Liver (tissue), 9 donors: ENCODE data around the gene CREB3L2. TPM values are rescaled to one million over a fixed set of nuclear protein-coding genes. Genes with fewer than 3 reads are reported as not detected.

Experiments used
- DNase-seq: peaks from one replicate; pipeline ENCODE4 v3.0.0-alpha.2; 2017; ENCODE audit warnings: low spot score
- H3K27ac ChIP-seq, 2 donors: one replicate each; pipeline ENCODE4 v1.7.0; 2013; ENCODE audit warnings: inconsistent platforms in 2 of 2, low read length in 2 of 2, control low read depth in 1 of 2, low read depth in 1 of 2, mild to moderate bottlenecking in 1 of 2
- H3K27me3 ChIP-seq, 4 donors: one replicate each; pipeline versions ENCODE4 v1.6.1 to v1.7.0; 2013; ENCODE audit warnings: low read length in 3 of 4, inconsistent platforms in 1 of 4, mild to moderate bottlenecking in 1 of 4, moderate library complexity in 1 of 4; ENCODE audit not compliant: control insufficient read depth in 4 of 4, insufficient read depth in 4 of 4
- H3K36me3 ChIP-seq, 4 donors: one replicate each; pipeline versions ENCODE4 v1.6.1 to v1.7.0; 2013; ENCODE audit warnings: low read length in 3 of 4, mild to moderate bottlenecking in 3 of 4, low read depth in 1 of 4, moderate library complexity in 1 of 4; ENCODE audit not compliant: control insufficient read depth in 4 of 4, insufficient read depth in 3 of 4
- H3K4me1 ChIP-seq, 4 donors: one replicate each; pipeline versions ENCODE4 v1.6.1 to v1.7.0; 2013; ENCODE audit warnings: low read length in 3 of 4, mild to moderate bottlenecking in 3 of 4, moderate library complexity in 1 of 4; ENCODE audit not compliant: control insufficient read depth in 4 of 4, insufficient read depth in 4 of 4
- H3K4me3 ChIP-seq, 3 donors: one replicate each; pipeline versions ENCODE4 v1.6.1 to v1.7.0; 2013; ENCODE audit warnings: low read length in 3 of 3, control low read depth in 1 of 3, low read depth in 1 of 3, mild to moderate bottlenecking in 1 of 3
- H3K9ac ChIP-seq, 2 donors: one replicate each; pipeline ENCODE4 v1.7.0; 2013; ENCODE audit warnings: low read length in 2 of 2, mild to moderate bottlenecking in 2 of 2, moderate library complexity in 2 of 2, control low read depth in 1 of 2, low read depth in 1 of 2
- H3K9me3 ChIP-seq, 4 donors: one replicate each; pipeline versions ENCODE4 v1.6.1 to v1.7.0; 2013; ENCODE audit warnings: low read length in 3 of 4; ENCODE audit not compliant: control insufficient read depth in 4 of 4
- EGR1 ChIP-seq, 2 donors: IDR thresholded peaks; 2 replicates each; pipeline ENCODE4 v1.6.1; 2016 to 2018; ENCODE audit warnings: antibody characterized with exemption in 2 of 2, low read depth in 2 of 2
- FOXA1 ChIP-seq: IDR thresholded peaks from 2 replicates; pipeline ENCODE4 v1.6.1; 2016; ENCODE audit warnings: antibody characterized with exemption
- FOXA2 ChIP-seq: IDR thresholded peaks from 2 replicates; pipeline ENCODE4 v1.6.1; 2016; ENCODE audit warnings: antibody characterized with exemption
- GABPA ChIP-seq, 2 donors: IDR thresholded peaks in 1 of 2; conservative IDR thresholded peaks in 1 of 2; 2 replicates each; pipeline ENCODE4 v1.6.1; 2016; ENCODE audit warnings: antibody characterized with exemption in 2 of 2, mild to moderate bottlenecking in 1 of 2, moderate library complexity in 1 of 2
- HNF4A ChIP-seq, 2 donors: conservative IDR thresholded peaks; 2 replicates each; pipeline ENCODE4 v1.6.1; 2016; ENCODE audit warnings: antibody characterized with exemption in 2 of 2, mild to moderate bottlenecking in 2 of 2
- HNF4G ChIP-seq: IDR thresholded peaks from 2 replicates; pipeline ENCODE4 v1.6.1; 2016; ENCODE audit warnings: antibody characterized with exemption
- JUND ChIP-seq, 2 donors: IDR thresholded peaks; 2 replicates each; pipeline ENCODE4 v1.6.1; 2016; ENCODE audit warnings: antibody characterized with exemption in 2 of 2
- RXRA ChIP-seq, 2 donors: IDR thresholded peaks; 2 replicates each; pipeline ENCODE4 v1.6.1; 2017 to 2018; ENCODE audit warnings: antibody characterized with exemption in 2 of 2, mild to moderate bottlenecking in 1 of 2
- YY1 ChIP-seq: IDR thresholded peaks from 2 replicates; pipeline ENCODE4 v1.6.1; 2016; ENCODE audit warnings: antibody characterized with exemption, mild to moderate bottlenecking
- WGBS: extraction: QIAGEN DNeasy Blood & Tissue Kit; methylation state at CpG from one replicate; pipeline ENCODE4 v1.1.7; 2013; 5-methylcytosine and 5-hydroxymethylcytosine counted together
- polyA plus RNA-seq, 2 donors: library from polyadenylated mRNA; stranded (reverse) in 1 of 2; unstranded in 1 of 2; fragments of 200-250 nt in 1 of 2; fragments of >200 nt in 1 of 2; fragmentation: Nextera tagmentation in 1 of 2; extraction: Ambion mirVana in 1 of 2; gene quantifications; one replicate each; pipeline versions ENCODE4 v1.2.1 to v1.2.3, GENCODE V29; 2013 to 2015
- total RNA-seq, 2 donors: library from RNA; depleted of rRNA; stranded (reverse); fragments of >200 nt; gene quantifications; one replicate each; pipeline ENCODE4 v1.2.3, GENCODE V29; 2014
- TF ChIP-seq, protein P1 (sequence below): IDR thresholded peaks from 2 replicates; pipeline ENCODE4 v1.6.1; 2016; ENCODE audit warnings: antibody characterized with exemption, mild to moderate bottlenecking
- TF ChIP-seq, protein P2 (sequence below): IDR thresholded peaks from 2 replicates; pipeline ENCODE4 v1.6.1; 2016; ENCODE audit warnings: antibody characterized with exemption
- TF ChIP-seq, protein P3 (sequence below): fragments of 150-350 bp; IDR thresholded peaks from 2 replicates; pipeline ENCODE4 v1.5.1; 2017; ENCODE audit warnings: improper control_type of control experiment, low read depth, low read length; ENCODE audit not compliant: missing input control
- TF ChIP-seq, protein P4 (sequence below): IDR thresholded peaks from 2 replicates; pipeline ENCODE4 v1.6.1; 2016; ENCODE audit warnings: antibody characterized with exemption
- TF ChIP-seq, protein P5 (sequence below): IDR thresholded peaks from 2 replicates; pipeline ENCODE4 v1.6.1; 2016; ENCODE audit warnings: antibody characterized with exemption
- donor health status: healthy.
- donor health status: healthy.
- donor health status: healthy.
- donor health status: healthy.
- donor health status: healthy.

Gene CREB3L2
- total and polyA plus RNA-seq, 4 donors: 6.7 to 16.6 (median 9.9) TPM

DNA sequence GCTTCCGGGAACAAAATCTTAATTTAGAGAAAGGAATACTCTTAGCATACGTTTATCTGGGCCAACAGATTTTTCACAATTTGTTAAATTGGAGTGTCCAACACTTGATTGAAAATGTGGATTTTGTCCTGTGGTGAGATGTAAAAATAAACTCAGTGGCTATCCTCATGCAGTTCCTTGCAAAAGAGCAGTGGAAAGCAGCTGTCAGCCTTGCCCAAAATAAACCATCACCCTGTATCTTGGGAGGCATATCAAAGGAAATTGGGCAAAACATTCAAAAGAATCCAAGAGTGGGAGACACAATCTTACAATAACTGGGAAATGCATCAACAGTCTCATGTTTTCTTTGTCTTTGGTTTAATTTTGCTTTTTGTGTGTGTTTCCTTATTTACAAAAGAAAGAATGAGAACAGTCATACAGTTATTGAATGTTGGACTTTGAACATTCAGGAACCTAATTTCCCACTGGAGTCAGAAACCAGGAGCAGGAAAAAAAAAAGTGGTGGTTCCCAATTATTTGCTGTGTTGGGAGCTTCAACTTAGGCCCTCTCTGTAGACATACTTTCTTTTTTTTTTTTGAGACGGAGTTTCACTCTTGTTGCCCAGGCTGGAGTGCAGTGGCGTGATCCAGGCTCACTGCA is 110.8 kb downstream of the CREB3L2 start:
- no peak for DNase-seq
- H3K27me3 ChIP-seq: no peaks in the 10 kb centered on the region
- H3K9me3 ChIP-seq: no peaks in the 10 kb centered on the region
- TF ChIP-seq, protein P1, sequence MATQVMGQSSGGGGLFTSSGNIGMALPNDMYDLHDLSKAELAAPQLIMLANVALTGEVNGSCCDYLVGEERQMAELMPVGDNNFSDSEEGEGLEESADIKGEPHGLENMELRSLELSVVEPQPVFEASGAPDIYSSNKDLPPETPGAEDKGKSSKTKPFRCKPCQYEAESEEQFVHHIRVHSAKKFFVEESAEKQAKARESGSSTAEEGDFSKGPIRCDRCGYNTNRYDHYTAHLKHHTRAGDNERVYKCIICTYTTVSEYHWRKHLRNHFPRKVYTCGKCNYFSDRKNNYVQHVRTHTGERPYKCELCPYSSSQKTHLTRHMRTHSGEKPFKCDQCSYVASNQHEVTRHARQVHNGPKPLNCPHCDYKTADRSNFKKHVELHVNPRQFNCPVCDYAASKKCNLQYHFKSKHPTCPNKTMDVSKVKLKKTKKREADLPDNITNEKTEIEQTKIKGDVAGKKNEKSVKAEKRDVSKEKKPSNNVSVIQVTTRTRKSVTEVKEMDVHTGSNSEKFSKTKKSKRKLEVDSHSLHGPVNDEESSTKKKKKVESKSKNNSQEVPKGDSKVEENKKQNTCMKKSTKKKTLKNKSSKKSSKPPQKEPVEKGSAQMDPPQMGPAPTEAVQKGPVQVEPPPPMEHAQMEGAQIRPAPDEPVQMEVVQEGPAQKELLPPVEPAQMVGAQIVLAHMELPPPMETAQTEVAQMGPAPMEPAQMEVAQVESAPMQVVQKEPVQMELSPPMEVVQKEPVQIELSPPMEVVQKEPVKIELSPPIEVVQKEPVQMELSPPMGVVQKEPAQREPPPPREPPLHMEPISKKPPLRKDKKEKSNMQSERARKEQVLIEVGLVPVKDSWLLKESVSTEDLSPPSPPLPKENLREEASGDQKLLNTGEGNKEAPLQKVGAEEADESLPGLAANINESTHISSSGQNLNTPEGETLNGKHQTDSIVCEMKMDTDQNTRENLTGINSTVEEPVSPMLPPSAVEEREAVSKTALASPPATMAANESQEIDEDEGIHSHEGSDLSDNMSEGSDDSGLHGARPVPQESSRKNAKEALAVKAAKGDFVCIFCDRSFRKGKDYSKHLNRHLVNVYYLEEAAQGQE: no peak
- TF ChIP-seq JUND (IDR thresholded peaks at IDR 0.05) (no peak), HNF4A (conservative IDR thresholded peaks at IDR 0.05) (peak in 1 of 2 donors; percentile 30)
- TF ChIP-seq, protein P2, sequence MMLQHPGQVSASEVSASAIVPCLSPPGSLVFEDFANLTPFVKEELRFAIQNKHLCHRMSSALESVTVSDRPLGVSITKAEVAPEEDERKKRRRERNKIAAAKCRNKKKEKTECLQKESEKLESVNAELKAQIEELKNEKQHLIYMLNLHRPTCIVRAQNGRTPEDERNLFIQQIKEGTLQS: no peak
- WGBS: 93% methylated on average over 4 of the region's 4 CpGs
- no peak overlapping the region for H3K9ac ChIP-seq
- no peaks in the 10 kb centered on the region for H3K4me1 ChIP-seq
- no peak overlapping the region for H3K4me3 ChIP-seq
- H3K27ac ChIP-seq: no peak overlapping the region
- peaks cover 2 to 47% (median 27%) of the 10 kb centered on the region in 4 donors for H3K36me3 ChIP-seq

DNA sequence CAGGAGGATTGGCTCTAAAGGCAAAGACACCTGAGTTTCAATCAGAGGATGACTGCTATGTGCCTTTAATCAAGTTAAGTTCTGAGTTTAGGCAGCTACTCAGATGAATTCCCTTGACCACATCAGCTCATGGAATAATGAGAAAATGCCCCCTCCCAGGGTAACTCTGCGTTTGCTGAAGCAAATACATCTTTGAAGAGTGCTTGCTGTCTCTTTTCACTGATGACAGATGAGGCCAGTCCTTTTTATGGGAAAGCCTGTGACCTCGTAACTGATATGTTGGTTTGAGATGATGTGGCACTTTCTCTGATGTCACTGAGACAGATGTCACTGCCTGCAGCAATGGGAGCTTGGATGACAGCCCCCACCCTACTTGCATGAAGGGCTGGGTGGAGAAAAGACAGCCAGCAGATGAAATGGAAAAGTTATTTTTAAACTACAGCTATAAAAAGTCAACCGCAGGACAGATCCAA is 111.4 kb downstream of the CREB3L2 start:
- TF ChIP-seq RXRA (IDR thresholded peaks at IDR 0.05): no peak
- TF ChIP-seq EGR1 (IDR thresholded peaks at IDR 0.05; ENCODE audit: low read depth in 2 of 2): no peak
- no peak for TF ChIP-seq FOXA1
- TF ChIP-seq FOXA2: no peak
- TF ChIP-seq, protein P3, sequence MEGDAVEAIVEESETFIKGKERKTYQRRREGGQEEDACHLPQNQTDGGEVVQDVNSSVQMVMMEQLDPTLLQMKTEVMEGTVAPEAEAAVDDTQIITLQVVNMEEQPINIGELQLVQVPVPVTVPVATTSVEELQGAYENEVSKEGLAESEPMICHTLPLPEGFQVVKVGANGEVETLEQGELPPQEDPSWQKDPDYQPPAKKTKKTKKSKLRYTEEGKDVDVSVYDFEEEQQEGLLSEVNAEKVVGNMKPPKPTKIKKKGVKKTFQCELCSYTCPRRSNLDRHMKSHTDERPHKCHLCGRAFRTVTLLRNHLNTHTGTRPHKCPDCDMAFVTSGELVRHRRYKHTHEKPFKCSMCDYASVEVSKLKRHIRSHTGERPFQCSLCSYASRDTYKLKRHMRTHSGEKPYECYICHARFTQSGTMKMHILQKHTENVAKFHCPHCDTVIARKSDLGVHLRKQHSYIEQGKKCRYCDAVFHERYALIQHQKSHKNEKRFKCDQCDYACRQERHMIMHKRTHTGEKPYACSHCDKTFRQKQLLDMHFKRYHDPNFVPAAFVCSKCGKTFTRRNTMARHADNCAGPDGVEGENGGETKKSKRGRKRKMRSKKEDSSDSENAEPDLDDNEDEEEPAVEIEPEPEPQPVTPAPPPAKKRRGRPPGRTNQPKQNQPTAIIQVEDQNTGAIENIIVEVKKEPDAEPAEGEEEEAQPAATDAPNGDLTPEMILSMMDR: no peak
- no peak for TF ChIP-seq GABPA (IDR thresholded peaks at IDR 0.05 in 1 of 2, conservative IDR thresholded peaks at IDR 0.05 in 1 of 2)
- TF ChIP-seq, protein P1: no peak
- TF ChIP-seq, protein P4, sequence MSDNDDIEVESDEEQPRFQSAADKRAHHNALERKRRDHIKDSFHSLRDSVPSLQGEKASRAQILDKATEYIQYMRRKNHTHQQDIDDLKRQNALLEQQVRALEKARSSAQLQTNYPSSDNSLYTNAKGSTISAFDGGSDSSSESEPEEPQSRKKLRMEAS: no peak
- TF ChIP-seq JUND (IDR thresholded peaks at IDR 0.05): no peak
- no peak for TF ChIP-seq YY1
- TF ChIP-seq HNF4G: no peak
- no peak for TF ChIP-seq HNF4A (conservative IDR thresholded peaks at IDR 0.05)
- TF ChIP-seq, protein P5, sequence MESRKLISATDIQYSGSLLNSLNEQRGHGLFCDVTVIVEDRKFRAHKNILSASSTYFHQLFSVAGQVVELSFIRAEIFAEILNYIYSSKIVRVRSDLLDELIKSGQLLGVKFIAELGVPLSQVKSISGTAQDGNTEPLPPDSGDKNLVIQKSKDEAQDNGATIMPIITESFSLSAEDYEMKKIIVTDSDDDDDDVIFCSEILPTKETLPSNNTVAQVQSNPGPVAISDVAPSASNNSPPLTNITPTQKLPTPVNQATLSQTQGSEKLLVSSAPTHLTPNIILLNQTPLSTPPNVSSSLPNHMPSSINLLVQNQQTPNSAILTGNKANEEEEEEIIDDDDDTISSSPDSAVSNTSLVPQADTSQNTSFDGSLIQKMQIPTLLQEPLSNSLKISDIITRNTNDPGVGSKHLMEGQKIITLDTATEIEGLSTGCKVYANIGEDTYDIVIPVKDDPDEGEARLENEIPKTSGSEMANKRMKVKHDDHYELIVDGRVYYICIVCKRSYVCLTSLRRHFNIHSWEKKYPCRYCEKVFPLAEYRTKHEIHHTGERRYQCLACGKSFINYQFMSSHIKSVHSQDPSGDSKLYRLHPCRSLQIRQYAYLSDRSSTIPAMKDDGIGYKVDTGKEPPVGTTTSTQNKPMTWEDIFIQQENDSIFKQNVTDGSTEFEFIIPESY: no peak
- TF ChIP-seq, protein P2: no peak
- Histone ChIP-seq H3K9ac (no peak overlapping the region), H3K4me1 (no peaks in the 10 kb centered on the region), H3K27me3 (no peaks in the 10 kb centered on the region), H3K27ac (no peak overlapping the region), H3K9me3 (no peaks in the 10 kb centered on the region), H3K36me3 (peaks cover 1 to 41% (median 26%) of the 10 kb centered on the region in 4 donors), H3K4me3 (no peak overlapping the region)
- DNase-seq: no peak
- WGBS: 72% methylated on average over 3 of the region's 3 CpGs
